Activated CD8-positive, alpha-beta T cell treated with anti-CD3 and anti-CD28 coated beads for 36 hours (primary cell): ENCODE data around the gene RRP36. TPM values are rescaled to one million over a fixed set of nuclear protein-coding genes. Genes with fewer than 3 reads are reported as not detected.

ENCODE experiments used
- ATAC-seq: fragments of 200-7000 bp; cut with Tn5 transposase; one replicate; pipeline ENCODE4 v1.10.0; 2021; ENCODE audit warnings: mild to moderate bottlenecking, moderate library complexity
- CTCF ChIA-PET: fragments of 350-600 bp; sonication (Branson Sonifier 250); formaldehyde crosslinking; loops from one replicate; lab custom pipeline; 2021; ENCODE audit warnings: antibody characterized with exemption; lab: Charles Lee
- POLR2A ChIA-PET: fragments of 350-600 bp; sonication (Branson Sonifier 250); formaldehyde crosslinking; loops from one replicate; lab custom pipeline; 2021; ENCODE audit warnings: antibody characterized with exemption; lab: Charles Lee
- DNase-seq: peaks from one replicate; pipeline ENCODE4 v3.0.0-alpha.2; 2020
- H3K27ac Mint-ChIP-seq: one replicate; pipeline ENCODE4 v1.8.0; 2021; ENCODE audit warnings: mild to moderate bottlenecking, mixed read lengths
- H3K27me3 Mint-ChIP-seq: one replicate; pipeline ENCODE4 v1.8.0; 2021; ENCODE audit warnings: mixed read lengths
- H3K36me3 Mint-ChIP-seq: one replicate; pipeline ENCODE4 v1.8.0; 2021; ENCODE audit warnings: low read depth, mixed read lengths
- H3K4me1 Mint-ChIP-seq: one replicate; pipeline ENCODE4 v1.8.0; 2021; ENCODE audit warnings: low read depth, mixed read lengths
- H3K4me3 Mint-ChIP-seq: one replicate; pipeline ENCODE4 v1.8.0; 2021; ENCODE audit warnings: mild to moderate bottlenecking, moderate library complexity, mixed read lengths
- H3K9me3 Mint-ChIP-seq: one replicate; pipeline ENCODE4 v1.8.0; 2021; ENCODE audit warnings: mixed read lengths
- CTCF ChIP-seq: fragments of 200-600 bp; IDR thresholded peaks from one replicate; pipeline ENCODE4 v1.8.0; 2022; ENCODE audit warnings: antibody characterized with exemption, mild to moderate bottlenecking
- intact Hi-C: fragments of 100-400 bp; cut with micrococcal nuclease; formaldehyde crosslinking; loops from one replicate; pipeline ENCODE4 v1.10.0; 2022
- total RNA-seq, 2 experiments: library from RNA; stranded (reverse); gene quantifications; one replicate each; pipeline ENCODE4 v1.2.3, GENCODE V29; 2021

RRP36 gene
- total RNA-seq, 2 experiments from 2014 or later = 47.9 to 48.0 TPM

- intact Hi-C loops = no loop called here
- no peaks in the 10 kb centered on the region for H3K27me3 Mint-ChIP-seq
- POLR2A ChIA-PET = interaction anchor here (1.3 kb wide), 1 partner anchor 14 kb away, joined by 5 read pairs; no protein-coding TSS in a partner anchor
- no peaks in the 10 kb centered on the region for H3K4me1 Mint-ChIP-seq
- H3K9me3 Mint-ChIP-seq = no peaks in the 10 kb centered on the region
- DNase-seq (no peak), ATAC-seq (no peak)
- no peak overlapping the region for H3K27ac Mint-ChIP-seq
- TF ChIP-seq CTCF = no peak
- CTCF ChIA-PET = interaction anchor here (0.6 kb wide), 1 partner anchor 11 kb away, joined by 3 read pairs; no protein-coding TSS in a partner anchor
- no peak overlapping the region for H3K4me3 Mint-ChIP-seq
- peaks cover 5% of the 10 kb centered on the region for H3K36me3 Mint-ChIP-seq
Measured at GRCh38 chr6:43001843-43002242, 19.6 kb upstream of the RRP36 start.

- H3K27ac Mint-ChIP-seq = no peak overlapping the region
- intact Hi-C loops = no loop called here
- ATAC-seq (no peak), DNase-seq (no peak)
- ChIA-PET POLR2A (interaction anchor here (1.1 kb wide), 1 partner anchor 76 kb away, joined by 3 read pairs; the partner anchor contains the start of gene CNPY3), CTCF (interaction anchor here (0.9 to 1.5 kb wide), 5 partner anchors 18 to 138 kb away, joined by 3 to 5 read pairs (median 3); no protein-coding TSS in a partner anchor)
- no peak for TF ChIP-seq CTCF
- no peaks in the 10 kb centered on the region for H3K9me3 Mint-ChIP-seq
- no peaks in the 10 kb centered on the region for H3K27me3 Mint-ChIP-seq
- H3K36me3 Mint-ChIP-seq = peaks cover 11% of the 10 kb centered on the region
- H3K4me1 Mint-ChIP-seq = peaks cover 2% of the 10 kb centered on the region
- H3K4me3 Mint-ChIP-seq = no peak overlapping the region
Measured at GRCh38 chr6:43005844-43006243, 15.6 kb upstream of the RRP36 start.

DNA sequence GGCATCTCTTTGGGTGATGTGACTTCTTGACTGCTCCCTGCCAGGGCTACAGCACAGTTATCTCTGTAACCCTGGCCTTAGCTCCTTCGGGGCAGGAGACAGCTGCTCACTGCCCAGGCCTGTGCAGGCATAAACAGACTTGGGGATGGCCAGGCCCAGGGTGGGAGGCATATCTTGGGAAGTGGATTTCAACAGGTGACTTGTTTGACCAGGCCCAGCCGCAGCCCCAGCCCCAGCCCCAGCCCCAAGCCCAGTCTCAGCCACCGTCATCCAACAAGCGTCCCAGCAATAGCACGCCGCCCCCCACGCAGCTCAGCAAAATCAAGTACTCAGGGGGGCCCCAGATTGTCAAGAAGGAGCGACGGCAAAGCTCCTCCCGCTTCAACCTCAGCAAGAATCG is 15.2 kb upstream of the RRP36 start:
- Mint-ChIP-seq H3K27ac (no peak overlapping the region), H3K4me1 (peaks cover 2% of the 10 kb centered on the region), H3K4me3 (no peak overlapping the region), H3K9me3 (no peaks in the 10 kb centered on the region), H3K27me3 (no peaks in the 10 kb centered on the region), H3K36me3 (peaks cover 11% of the 10 kb centered on the region)
- CTCF ChIA-PET = interaction anchor here (1.2 to 1.5 kb wide), 3 partner anchors 11 to 137 kb away, joined by 3 to 5 read pairs (median 3); no protein-coding TSS in a partner anchor
- POLR2A ChIA-PET = interaction anchor here (1.1 kb wide), 1 partner anchor 77 kb away, joined by 3 read pairs; the partner anchor contains the start of gene CNPY3
- DNase-seq (no peak), ATAC-seq (no peak)
- intact Hi-C loops = no loop called here
- TF ChIP-seq CTCF = no peak

DNA sequence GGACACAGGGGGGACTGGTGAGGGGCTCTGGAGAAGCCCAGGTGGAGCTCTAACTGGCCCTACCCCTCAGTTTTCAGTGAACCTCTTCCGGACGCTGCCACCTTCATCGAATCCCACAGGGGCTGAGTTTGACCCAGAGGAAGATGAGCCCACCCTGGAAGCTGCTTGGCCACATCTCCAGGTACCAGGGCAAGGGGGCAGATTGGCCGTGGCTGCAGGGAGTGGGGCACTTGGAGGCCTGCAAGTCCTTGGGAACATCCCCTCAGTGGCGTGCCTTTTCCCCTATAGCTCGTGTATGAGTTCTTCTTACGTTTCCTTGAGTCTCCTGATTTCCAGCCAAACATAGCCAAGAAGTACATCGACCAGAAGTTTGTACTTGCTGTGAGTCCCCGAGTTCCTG is 14.3 kb upstream of the RRP36 start:
- Mint-ChIP-seq H3K27ac (no peak overlapping the region), H3K4me1 (peaks cover 10% of the 10 kb centered on the region), H3K4me3 (no peak overlapping the region), H3K9me3 (no peaks in the 10 kb centered on the region), H3K27me3 (no peaks in the 10 kb centered on the region), H3K36me3 (peaks cover 19% of the 10 kb centered on the region)
- no peak for TF ChIP-seq CTCF
- ATAC-seq = no peak
- POLR2A ChIA-PET = no interaction called here
- no peak for DNase-seq
- CTCF ChIA-PET = interaction anchor here (1.4 to 1.5 kb wide), 2 partner anchors 12 to 19 kb away, joined by 3 read pairs; no protein-coding TSS in a partner anchor
- intact Hi-C loops = no loop called here

GRCh38 chr6:43009124-43009523 is 12.3 kb upstream of the RRP36 start:
- Mint-ChIP-seq H3K36me3 (peaks cover 36% of the 10 kb centered on the region), H3K9me3 (no peaks in the 10 kb centered on the region), H3K4me1 (peaks cover 24% of the 10 kb centered on the region), H3K27ac (peak overlapping the region; percentile 13), H3K27me3 (no peaks in the 10 kb centered on the region), H3K4me3 (no peak overlapping the region)
- intact Hi-C loops = no loop called here
- TF ChIP-seq CTCF = peak; percentile 35
- no peak for ATAC-seq
- DNase-seq = peak; percentile 70
- POLR2A ChIA-PET = interaction anchor here (1.0 to 1.4 kb wide), 2 partner anchors 75 to 79 kb away, joined by 3 to 5 read pairs; partner anchors contain the start of gene CNPY3
- CTCF ChIA-PET = interaction anchor here (1.1 to 3.0 kb wide), 6 partner anchors 12 to 134 kb away, joined by 3 to 17 read pairs (median 4); partner anchors contain the start of genes PPP2R5D and RRP36
